ENCODE data around the gene UFSP1. TPM values are rescaled to one million over a fixed set of nuclear protein-coding genes. Genes with fewer than 3 reads are reported as not detected.

The UFSP1 gene
- total RNA-seq, 1 donor = 5.8 TPM

DNA sequence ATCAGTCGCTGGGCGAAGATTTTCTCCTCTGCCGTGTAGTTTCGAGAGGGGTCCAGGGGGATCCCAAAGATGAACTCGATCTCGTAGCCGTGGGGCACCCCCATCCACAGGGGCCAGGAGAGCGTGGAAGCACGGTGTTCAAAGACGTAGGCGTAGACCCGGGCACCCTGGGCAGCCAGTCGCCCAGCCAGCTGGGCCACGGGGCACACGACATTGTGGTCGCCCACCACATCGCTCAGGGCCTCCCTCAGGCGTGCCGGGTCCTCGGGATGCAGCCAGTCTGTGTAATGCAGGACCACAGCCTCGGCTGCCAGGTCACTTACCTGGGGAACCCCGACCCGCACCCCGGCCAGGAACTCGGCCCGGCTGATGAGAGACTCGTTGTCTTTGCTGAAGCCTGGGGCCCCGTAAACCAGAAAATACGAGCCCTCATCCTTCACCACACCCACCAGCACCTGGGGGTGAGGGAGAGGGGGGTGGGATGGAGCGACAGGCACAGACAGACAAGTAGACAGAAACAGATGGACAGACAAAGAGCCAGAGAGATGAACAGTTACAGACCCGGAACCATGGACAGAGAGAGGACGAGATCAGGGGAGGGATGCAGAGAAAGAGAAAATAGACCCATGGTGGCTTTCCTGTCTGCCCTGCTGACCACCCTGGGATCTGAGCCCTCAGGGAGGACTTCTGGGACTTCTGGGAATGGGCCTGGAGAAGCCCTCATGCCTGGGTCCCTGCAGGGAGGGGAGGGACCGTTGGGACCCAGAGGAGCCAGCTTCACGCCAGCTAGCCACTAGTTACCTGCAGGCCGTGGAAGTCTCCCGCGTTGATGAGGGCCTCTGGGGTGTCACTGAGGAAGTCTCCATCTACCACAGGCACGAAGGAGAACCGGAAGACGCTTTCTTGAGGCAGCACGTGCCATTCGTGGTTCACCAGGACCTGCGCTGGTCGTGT, 3.1 kb upstream of the UFSP1 start:
- Histone ChIP-seq H3K79me2 (ENCODE audit: insufficient read depth, low read length) (peaks cover 18% of the 10 kb centered on the region), H3K9me3 (ENCODE audit: low read depth, low read length) (no peaks in the 10 kb centered on the region), H3K27me3 (ENCODE audit: insufficient read depth, low read length) (peaks cover 29% of the 10 kb centered on the region), H3K4me3 (ENCODE audit: insufficient read depth, low read length) (no peak overlapping the region), H4K20me1 (ENCODE audit: insufficient read depth, low read length) (peaks cover 9% of the 10 kb centered on the region), H3K27ac (ENCODE audit: low read depth, low read length) (no peak overlapping the region), H3K4me1 (ENCODE audit: insufficient read depth, low read length) (peaks cover 22% of the 10 kb centered on the region), H2AFZ (ENCODE audit: low read length) (no peak overlapping the region), H3K4me2 (ENCODE audit: insufficient read depth, low read length) (no peak overlapping the region), H3K36me3 (ENCODE audit: insufficient read depth, low read length) (peaks cover 12% of the 10 kb centered on the region)
- DNase-seq (ENCODE audit: insufficient read length, low spot score, missing footprints) = peak; percentile 77
- TF ChIP-seq, protein P1, sequence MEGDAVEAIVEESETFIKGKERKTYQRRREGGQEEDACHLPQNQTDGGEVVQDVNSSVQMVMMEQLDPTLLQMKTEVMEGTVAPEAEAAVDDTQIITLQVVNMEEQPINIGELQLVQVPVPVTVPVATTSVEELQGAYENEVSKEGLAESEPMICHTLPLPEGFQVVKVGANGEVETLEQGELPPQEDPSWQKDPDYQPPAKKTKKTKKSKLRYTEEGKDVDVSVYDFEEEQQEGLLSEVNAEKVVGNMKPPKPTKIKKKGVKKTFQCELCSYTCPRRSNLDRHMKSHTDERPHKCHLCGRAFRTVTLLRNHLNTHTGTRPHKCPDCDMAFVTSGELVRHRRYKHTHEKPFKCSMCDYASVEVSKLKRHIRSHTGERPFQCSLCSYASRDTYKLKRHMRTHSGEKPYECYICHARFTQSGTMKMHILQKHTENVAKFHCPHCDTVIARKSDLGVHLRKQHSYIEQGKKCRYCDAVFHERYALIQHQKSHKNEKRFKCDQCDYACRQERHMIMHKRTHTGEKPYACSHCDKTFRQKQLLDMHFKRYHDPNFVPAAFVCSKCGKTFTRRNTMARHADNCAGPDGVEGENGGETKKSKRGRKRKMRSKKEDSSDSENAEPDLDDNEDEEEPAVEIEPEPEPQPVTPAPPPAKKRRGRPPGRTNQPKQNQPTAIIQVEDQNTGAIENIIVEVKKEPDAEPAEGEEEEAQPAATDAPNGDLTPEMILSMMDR (IDR thresholded peaks at IDR 0.05; ENCODE audit: extremely low read depth, low read depth, low read length) = no peak

DNA sequence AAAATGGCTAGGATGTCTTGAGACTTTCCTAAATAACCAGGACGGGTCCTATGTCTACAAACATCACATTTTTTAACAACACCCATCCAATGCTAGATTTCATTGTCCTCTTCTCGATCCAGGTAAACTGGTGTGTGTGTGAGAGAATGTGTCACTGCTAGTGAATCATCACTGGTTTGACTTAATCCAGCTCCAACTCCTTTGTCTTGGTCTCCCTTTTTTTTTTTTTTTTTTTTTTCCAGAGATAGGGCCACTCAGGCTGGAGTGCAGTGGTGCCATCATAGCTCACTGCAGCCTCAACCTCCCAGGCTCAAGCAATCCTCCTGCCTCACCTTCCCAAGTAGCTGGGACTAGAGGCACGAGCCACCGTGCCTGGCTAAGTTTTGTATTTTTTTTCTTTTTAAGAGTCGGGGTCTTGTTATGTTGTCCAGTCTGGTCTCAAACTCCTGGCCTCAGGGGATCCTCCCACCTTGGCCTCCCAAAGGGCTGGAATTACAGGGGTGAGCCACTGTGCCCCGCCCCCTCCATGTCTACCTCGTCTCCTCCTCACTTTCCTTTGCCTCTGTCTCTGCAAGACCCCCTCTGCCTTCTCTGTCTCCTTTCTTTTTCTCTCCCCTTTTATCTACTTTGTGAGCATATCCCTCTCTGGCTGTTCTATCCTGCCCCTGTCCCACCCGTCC, 2.2 kb upstream of the UFSP1 start:
- TF ChIP-seq, protein P1 (IDR thresholded peaks at IDR 0.05; ENCODE audit: extremely low read depth, low read depth, low read length) = no peak
- DNase-seq (ENCODE audit: insufficient read length, low spot score, missing footprints) = peak; percentile 79

DNA sequence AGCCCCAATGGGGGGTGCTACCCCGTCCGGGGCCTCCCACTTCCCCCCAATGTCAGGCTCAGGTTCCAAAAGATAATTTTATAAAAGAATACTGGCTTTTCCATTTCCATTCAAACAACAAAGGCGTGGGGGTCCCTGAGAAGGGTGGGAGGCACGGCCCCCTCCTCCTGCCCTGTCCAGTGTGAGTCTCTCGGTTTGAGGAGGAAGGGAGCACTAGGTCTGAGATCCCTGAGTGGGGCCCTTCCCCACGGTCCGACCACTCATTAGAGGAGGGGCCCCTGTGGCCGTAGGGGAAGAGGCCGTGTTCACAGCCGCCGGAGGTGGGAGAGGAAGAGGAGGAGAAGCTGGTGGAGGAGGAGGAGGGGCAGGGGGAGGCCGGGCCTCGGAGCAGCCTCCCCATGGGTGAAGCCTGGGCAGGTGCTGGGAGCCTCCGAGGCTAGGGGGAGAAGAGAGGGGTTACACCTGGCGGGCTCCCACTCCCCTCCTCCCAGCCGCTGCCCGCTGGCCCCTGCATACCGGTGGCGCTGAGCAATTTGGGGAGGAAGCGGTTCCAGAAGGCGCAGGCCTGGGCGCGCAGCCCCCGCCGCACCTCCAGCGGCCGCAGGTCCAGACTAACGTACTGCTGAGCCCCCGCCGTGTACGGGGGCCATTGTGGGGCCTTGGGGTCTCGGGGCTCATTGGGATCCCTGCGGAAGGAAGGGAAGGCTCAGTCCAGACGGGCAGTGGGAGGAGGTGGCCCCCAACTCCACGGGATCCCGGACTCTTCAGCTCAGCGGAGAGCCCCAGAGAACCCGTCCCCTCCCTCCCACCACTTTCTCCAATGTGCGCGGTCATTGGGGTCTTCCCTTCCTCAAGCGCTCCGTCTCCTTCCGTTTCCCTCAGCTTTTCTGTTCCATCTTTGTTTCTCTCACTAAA, 1.4 kb upstream of the UFSP1 start:
- TF ChIP-seq, protein P1 (IDR thresholded peaks at IDR 0.05; ENCODE audit: extremely low read depth, low read depth, low read length) = no peak
- Histone ChIP-seq H2AFZ (ENCODE audit: low read length) (peak overlapping the region; percentile 93), H3K9me3 (ENCODE audit: low read depth, low read length) (no peaks in the 10 kb centered on the region), H3K36me3 (ENCODE audit: insufficient read depth, low read length) (peaks cover 29% of the 10 kb centered on the region), H3K27me3 (ENCODE audit: insufficient read depth, low read length) (peaks cover 16% of the 10 kb centered on the region), H3K4me2 (ENCODE audit: insufficient read depth, low read length) (peak overlapping the region; percentile 89), H3K4me1 (ENCODE audit: insufficient read depth, low read length) (peaks cover 22% of the 10 kb centered on the region), H4K20me1 (ENCODE audit: insufficient read depth, low read length) (peaks cover 4% of the 10 kb centered on the region), H3K4me3 (ENCODE audit: insufficient read depth, low read length) (peak overlapping the region; percentile 74), H3K79me2 (ENCODE audit: insufficient read depth, low read length) (peaks cover 34% of the 10 kb centered on the region), H3K27ac (ENCODE audit: low read depth, low read length) (no peak overlapping the region)
- DNase-seq (ENCODE audit: insufficient read length, low spot score, missing footprints) = peak; percentile 69

More for the DNA sequence above, 2.2 kb upstream of the UFSP1 start:
- no peak overlapping the region for H3K4me3 ChIP-seq (ENCODE audit: insufficient read depth, low read length)
- peaks cover 24% of the 10 kb centered on the region for H3K27me3 ChIP-seq (ENCODE audit: insufficient read depth, low read length)
- peaks cover 9% of the 10 kb centered on the region for H4K20me1 ChIP-seq (ENCODE audit: insufficient read depth, low read length)
- no peak overlapping the region for H3K4me2 ChIP-seq (ENCODE audit: insufficient read depth, low read length)
- H3K27ac ChIP-seq (ENCODE audit: low read depth, low read length) = no peak overlapping the region
- H3K36me3 ChIP-seq (ENCODE audit: insufficient read depth, low read length) = peaks cover 21% of the 10 kb centered on the region
- H3K9me3 ChIP-seq (ENCODE audit: low read depth, low read length) = no peaks in the 10 kb centered on the region
- H3K4me1 ChIP-seq (ENCODE audit: insufficient read depth, low read length) = peaks cover 22% of the 10 kb centered on the region
- no peak overlapping the region for H2AFZ ChIP-seq (ENCODE audit: low read length)
- H3K79me2 ChIP-seq (ENCODE audit: insufficient read depth, low read length) = peaks cover 27% of the 10 kb centered on the region
